Neuronal stem cell (in vitro differentiated cells): ENCODE measurements around the gene NUDT1.
"Not testable (repeated sequence)": the region's sequence is repeated elsewhere in the genome, so short reads cannot be mapped to it uniquely, and the experiment has no call there.

Experiments
- DNase-seq: peaks from one replicate; pipeline ENCODE4 v3.0.0-alpha.2; 2013; ENCODE audit warnings: low spot score
- H2AFZ ChIP-seq: one replicate; pipeline ENCODE4 v1.6.1; 2013; ENCODE audit warnings: mild to moderate bottlenecking, low read length, inconsistent platforms
- H2AK5ac ChIP-seq: 2 replicates; pipeline ENCODE4 v1.6.1; 2013; ENCODE audit warnings: low read depth, mild to moderate bottlenecking, inconsistent platforms, low read length, moderate library complexity, mixed read lengths
- H2BK120ac ChIP-seq: 2 replicates; pipeline ENCODE4 v1.6.1; 2013; ENCODE audit warnings: low read depth, mild to moderate bottlenecking, inconsistent platforms, low read length, moderate library complexity, mixed read lengths
- H2BK12ac ChIP-seq: one replicate; pipeline ENCODE4 v1.6.1; 2013; ENCODE audit warnings: low read length, inconsistent platforms
- H2BK15ac ChIP-seq: 2 replicates; pipeline ENCODE4 v1.6.1; 2013; ENCODE audit warnings: mild to moderate bottlenecking, low read length, inconsistent platforms, mixed read lengths
- H2BK5ac ChIP-seq: one replicate; pipeline ENCODE4 v1.6.1; 2013; ENCODE audit warnings: inconsistent platforms, mild to moderate bottlenecking, low read length, moderate library complexity
- H3K14ac ChIP-seq: one replicate; pipeline ENCODE4 v1.6.1; 2013; ENCODE audit warnings: low read length, inconsistent platforms
- H3K18ac ChIP-seq: 2 replicates; pipeline ENCODE4 v1.6.1; 2013; ENCODE audit warnings: low read length, inconsistent platforms
- H3K23ac ChIP-seq: 2 replicates; pipeline ENCODE4 v1.6.1; 2013; ENCODE audit warnings: low read depth, mild to moderate bottlenecking, mixed read lengths, low read length, inconsistent platforms; ENCODE audit not compliant: poor library complexity
- H3K27ac ChIP-seq: replicated peaks from 3 replicates; pipeline ENCODE4 v1.5.1; 2013; ENCODE audit warnings: low read length, inconsistent platforms
- H3K27me3 ChIP-seq, 3 experiments: 2 replicates each; pipeline ENCODE4 v1.6.1; 2013; ENCODE audit warnings: low read length in 3 of 3, mild to moderate bottlenecking in 2 of 3, inconsistent platforms in 1 of 3, low read depth in 1 of 3, mixed read lengths in 1 of 3, moderate library complexity in 1 of 3; ENCODE audit not compliant: control insufficient read depth in 3 of 3, insufficient read depth in 3 of 3
- H3K36me3 ChIP-seq, 2 donors: replicated peaks in 1 of 2; 2 replicates each; pipeline ENCODE4 v1.6.1; 2013; ENCODE audit warnings: low read length in 2 of 2; ENCODE audit not compliant: control insufficient read depth in 2 of 2, insufficient read depth in 2 of 2
- H3K4ac ChIP-seq: 2 replicates; pipeline ENCODE4 v1.6.1; 2013; ENCODE audit warnings: inconsistent platforms, mild to moderate bottlenecking, low read length, moderate library complexity
- H3K4me1 ChIP-seq, 2 donors: 1 replicate in 1 of 2; 2 replicates in 1 of 2; pipeline ENCODE4 v1.6.1; 2013; ENCODE audit warnings: low read length in 2 of 2, low read depth in 1 of 2; ENCODE audit not compliant: control insufficient read depth in 2 of 2, insufficient read depth in 1 of 2
- H3K4me2 ChIP-seq: one replicate; pipeline ENCODE4 v1.6.1; 2013; ENCODE audit warnings: mild to moderate bottlenecking, low read length, inconsistent platforms; ENCODE audit not compliant: insufficient read depth, poor library complexity, severe bottlenecking
- H3K4me3 ChIP-seq, 2 donors: 2 replicates each; pipeline ENCODE4 v1.5.1; 2013; ENCODE audit warnings: low read length in 2 of 2, mild to moderate bottlenecking in 2 of 2, inconsistent platforms in 1 of 2, moderate library complexity in 1 of 2
- H3K79me1 ChIP-seq: one replicate; pipeline ENCODE4 v1.6.1; 2013; ENCODE audit warnings: low read depth, mild to moderate bottlenecking, inconsistent platforms, low read length, moderate library complexity
- H3K9ac ChIP-seq: one replicate; pipeline ENCODE4 v1.6.1; 2013; ENCODE audit warnings: mild to moderate bottlenecking, low read depth, low read length, inconsistent platforms; ENCODE audit not compliant: poor library complexity
- H3K9me3 ChIP-seq, 2 donors: replicated peaks in 1 of 2; 2 replicates each; pipeline versions ENCODE3 to v1.6.1; 2013; ENCODE audit warnings: low read length in 2 of 2, mild to moderate bottlenecking in 2 of 2, inconsistent platforms in 1 of 2, low read depth in 1 of 2, mixed read lengths in 1 of 2, moderate library complexity in 1 of 2; ENCODE audit not compliant: control insufficient read depth in 2 of 2, insufficient read depth in 1 of 2
- H4K8ac ChIP-seq: one replicate; pipeline ENCODE4 v1.6.1; 2013; ENCODE audit warnings: low read depth, mild to moderate bottlenecking, inconsistent platforms, low read length, moderate library complexity
- H4K91ac ChIP-seq: one replicate; pipeline ENCODE4 v1.6.1; 2013; ENCODE audit warnings: low read length, low read depth, mild to moderate bottlenecking, inconsistent platforms; ENCODE audit not compliant: poor library complexity
- WGBS, 2 donors: extraction: QIAGEN DNeasy Blood & Tissue Kit; methylation state at CpG; one replicate each; pipeline ENCODE4 v1.1.7; 2013; ENCODE audit warnings: missing lambda C conversion rate in 2 of 2, mixed read lengths in 1 of 2; ENCODE audit not compliant: insufficient read length in 2 of 2, insufficient replicate concordance in 1 of 2; ENCODE audit errors: extremely low coverage in 2 of 2; 5-methylcytosine and 5-hydroxymethylcytosine counted together

Gene NUDT1

DNA sequence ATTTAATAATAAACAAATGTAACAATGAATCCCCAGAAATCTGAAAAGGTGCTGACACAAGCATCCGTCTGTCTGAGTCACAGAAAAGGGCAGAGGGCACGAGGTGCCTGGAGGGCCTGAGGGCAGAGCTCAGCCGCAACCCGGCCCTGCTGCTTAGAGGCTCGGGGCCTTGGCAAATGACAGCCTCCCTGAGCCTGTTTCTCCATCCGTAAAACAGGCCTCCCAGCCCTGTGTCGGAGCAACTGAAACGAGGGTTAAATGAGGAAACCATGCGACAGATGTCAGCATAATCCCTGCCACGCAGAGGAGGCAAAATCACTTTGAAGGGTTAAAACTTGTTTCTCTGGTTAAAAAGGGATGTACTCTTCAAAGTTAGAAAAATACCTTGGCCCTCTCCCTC is 24.9 kb downstream of the NUDT1 start:
- Histone ChIP-seq H3K4me2 (no peak overlapping the region), H2BK120ac (no peak overlapping the region), H3K79me1 (no peaks in the 10 kb centered on the region), H4K91ac (no peak overlapping the region), H3K27ac (no peak overlapping the region), H3K9ac (no peak overlapping the region), H4K8ac (no peak overlapping the region), H2AFZ (no peak overlapping the region), H3K18ac (no peak overlapping the region), H3K23ac (no peak overlapping the region), H2AK5ac (no peak overlapping the region), H3K4me1 (peaks cover 8 to 17% of the 10 kb centered on the region in 2 donors), H3K36me3 (peaks cover 20 to 50% of the 10 kb centered on the region in 2 donors), H3K14ac (no peak overlapping the region), H2BK15ac (no peak overlapping the region), H3K27me3 (no peaks in the 10 kb centered on the region), H3K9me3 (peaks cover 2 to 3% of the 10 kb centered on the region in 2 donors), H2BK12ac (no peak overlapping the region), H3K4me3 (no peak overlapping the region), H2BK5ac (no peak overlapping the region), H3K4ac (no peak overlapping the region)
- DNase-seq = no peak
- WGBS, 2 donors = no CpG with 5 or more reads among the region's 10 CpGs

DNA sequence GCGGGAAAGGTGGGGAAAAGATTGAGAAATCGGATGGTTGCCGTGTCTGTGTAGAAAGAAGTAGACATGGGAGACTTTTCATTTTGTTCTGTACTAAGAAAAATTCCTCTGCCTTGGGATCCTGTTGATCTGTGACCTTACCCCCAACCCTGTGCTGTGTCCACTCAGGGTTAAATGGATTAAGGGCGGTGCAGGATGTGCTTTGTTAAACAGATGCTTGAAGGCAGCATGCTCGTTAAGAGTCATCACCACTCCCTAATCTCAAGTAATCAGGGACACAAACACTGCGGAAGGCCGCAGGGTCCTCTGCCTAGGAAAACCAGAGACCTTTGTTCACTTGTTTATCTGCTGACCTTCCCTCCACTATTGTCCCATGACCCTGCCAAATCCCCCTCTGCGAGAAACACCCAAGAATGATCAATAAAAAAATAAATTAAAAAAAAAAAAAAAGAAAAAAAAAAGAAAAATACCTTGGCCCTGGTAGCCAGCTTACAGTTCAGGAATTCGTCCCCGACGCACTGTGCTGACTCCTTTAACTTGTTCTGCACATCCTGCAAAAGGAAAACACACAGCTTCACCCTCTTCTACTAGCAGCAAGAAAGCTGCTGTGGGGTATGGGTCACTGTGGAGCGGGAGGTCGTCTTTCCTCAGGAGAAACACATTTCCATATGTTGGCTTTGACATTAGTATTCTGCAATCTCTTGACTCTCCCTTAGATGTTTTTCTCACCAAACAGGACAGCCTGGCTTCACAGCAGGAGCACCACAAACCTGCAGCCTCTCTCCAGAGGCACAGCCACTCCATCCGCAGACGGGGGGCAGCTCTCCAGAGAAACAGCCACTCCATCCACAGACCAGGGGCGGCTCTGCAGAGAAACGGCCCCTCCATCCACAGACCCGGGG is 27.3 kb downstream of the NUDT1 start:
- H3K27ac ChIP-seq = peak overlapping the region; percentile 66
- H4K8ac ChIP-seq = peak overlapping the region; percentile 66
- H2BK12ac ChIP-seq = peak overlapping the region; percentile 97

DNA sequence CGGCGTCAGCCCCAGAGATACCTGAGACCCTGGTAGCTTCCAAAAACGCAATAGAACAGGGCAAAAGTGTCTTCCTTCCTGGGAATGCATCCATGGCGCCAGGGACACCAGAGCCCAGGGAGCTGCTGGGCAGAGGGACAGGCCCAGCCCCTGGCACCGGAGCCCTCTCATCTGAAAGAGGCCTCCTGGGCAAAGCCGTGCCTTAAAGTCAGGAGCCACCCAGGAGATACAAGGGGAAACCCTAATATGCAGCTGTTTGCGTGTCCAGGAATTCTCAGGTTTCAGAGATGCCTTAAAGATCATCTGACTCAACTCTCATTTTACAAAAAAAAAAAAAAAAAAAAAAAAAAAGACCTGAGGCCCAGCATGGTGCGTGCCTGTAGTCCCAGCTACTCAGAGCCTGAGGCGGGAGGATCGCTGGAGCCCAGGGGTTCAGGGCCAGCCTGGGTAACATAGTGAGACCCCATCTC is 28.0 kb downstream of the NUDT1 start:
- Histone ChIP-seq H3K14ac (peak overlapping the region; percentile 47), H3K27me3 (no peaks in the 10 kb centered on the region), H3K4me2 (peak overlapping the region; percentile 36), H2BK120ac (peak overlapping the region; percentile 93), H3K79me1 (peaks cover 4% of the 10 kb centered on the region), H3K4me1 (peaks cover 8 to 17% of the 10 kb centered on the region in 2 donors), H3K18ac (peak overlapping the region; percentile 94), H2AFZ (no peak overlapping the region), H3K9ac (no peak overlapping the region), H3K23ac (no peak overlapping the region), H3K36me3 (peaks cover 15 to 43% of the 10 kb centered on the region in 2 donors), H3K4ac (no peak overlapping the region), H3K4me3 (no peak overlapping the region), H4K8ac (peak overlapping the region; percentile 66), H2BK12ac (peak overlapping the region; percentile 97), H2AK5ac (peak overlapping the region; percentile 98), H2BK15ac (peak overlapping the region; percentile 90), H3K27ac (peak overlapping the region; percentile 66), H4K91ac (no peak overlapping the region), H2BK5ac (peak overlapping the region; percentile 83), H3K9me3 (peaks cover 2 to 3% of the 10 kb centered on the region in 2 donors)
- DNase-seq = no peak
- no CpG with 5 or more reads among the region's 10 CpGs for WGBS, 2 donors

More for the DNA sequence above, 27.3 kb downstream of the NUDT1 start:
- Histone ChIP-seq H3K4me1 (peaks cover 8 to 17% of the 10 kb centered on the region in 2 donors), H2AK5ac (peak overlapping the region; percentile 98), H2BK120ac (peak overlapping the region; percentile 93), H3K36me3 (peaks cover 12 to 40% of the 10 kb centered on the region in 2 donors), H2BK15ac (peak overlapping the region; percentile 90), H3K4me2 (peak overlapping the region; percentile 36), H3K18ac (peak overlapping the region; percentile 94), H2BK5ac (peak overlapping the region; percentile 83)
- H3K14ac ChIP-seq, H3K9me3 ChIP-seq, H3K79me1 ChIP-seq, H3K27me3 ChIP-seq, H4K91ac ChIP-seq, H2AFZ ChIP-seq, H3K9ac ChIP-seq, H3K4ac ChIP-seq, H3K23ac ChIP-seq, H3K4me3 ChIP-seq: not testable (repeated sequence)
- peak; percentile 24 for DNase-seq
- no CpG with 5 or more reads among the region's 18 CpGs for WGBS, 2 donors

DNA sequence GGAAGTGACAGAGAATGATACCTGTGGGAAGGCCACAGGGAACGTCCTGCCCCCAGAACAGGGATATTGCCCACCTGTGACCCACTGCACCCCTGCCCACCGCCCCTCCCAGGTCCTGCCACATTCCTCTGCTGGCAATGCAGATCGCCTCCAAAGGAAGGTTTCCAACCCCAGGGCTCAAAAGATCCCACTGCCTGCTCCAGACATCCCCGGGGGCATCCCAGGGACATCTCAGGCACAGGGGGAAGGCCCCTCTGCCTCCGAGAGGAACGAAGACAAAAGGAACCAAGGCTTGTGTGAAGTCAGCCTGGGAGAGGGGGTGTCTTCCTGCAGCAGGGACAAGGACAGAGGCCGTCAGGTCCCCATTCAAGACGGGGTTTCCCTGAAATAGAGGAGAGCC is 28.5 kb downstream of the NUDT1 start:
- Histone ChIP-seq H3K9ac (no peak overlapping the region), H3K27ac (no peak overlapping the region)

More for the DNA sequence above, 28.5 kb downstream of the NUDT1 start:
- no peak for DNase-seq
- Histone ChIP-seq H3K23ac (no peak overlapping the region), H2AK5ac (peak overlapping the region; percentile 49), H3K36me3 (peaks cover 16 to 40% of the 10 kb centered on the region in 2 donors), H2BK15ac (peak overlapping the region; percentile 90), H3K4ac (no peak overlapping the region), H2BK120ac (no peak overlapping the region), H3K27me3 (no peaks in the 10 kb centered on the region), H3K4me2 (no peak overlapping the region), H2BK12ac (no peak overlapping the region), H3K14ac (peak overlapping the region; percentile 47), H2BK5ac (no peak overlapping the region), H4K91ac (no peak overlapping the region), H2AFZ (no peak overlapping the region), H4K8ac (no peak overlapping the region), H3K4me3 (no peak overlapping the region), H3K79me1 (peaks cover 4% of the 10 kb centered on the region), H3K18ac (peak overlapping the region; percentile 90), H3K4me1 (peaks cover 8 to 17% of the 10 kb centered on the region in 2 donors), H3K9me3 (peaks cover 2 to 3% of the 10 kb centered on the region in 2 donors)
- no CpG with 5 or more reads among the region's 8 CpGs for WGBS, 2 donors
